Osteoblast (primary cell): ENCODE data around the gene CYP4V2. TPM values are rescaled to one million over a fixed set of nuclear protein-coding genes. Genes with fewer than 3 reads are reported as not detected.

Source experiments
- DNase-seq: peaks from one replicate; pipeline ENCODE4 v3.0.0; 2011; ENCODE audit warnings: low spot score, mixed read lengths; ENCODE audit not compliant: insufficient read length; ENCODE audit errors: missing footprints
- H2AFZ ChIP-seq: 2 replicates; pipeline ENCODE4 v1.6.0; 2011; ENCODE audit warnings: mild to moderate bottlenecking, low read length
- H3K27ac ChIP-seq: 2 replicates; pipeline ENCODE4 v1.5.1; 2011; ENCODE audit warnings: mild to moderate bottlenecking, low read depth, low read length, moderate library complexity
- H3K27me3 ChIP-seq: 2 replicates; pipeline ENCODE4 v1.6.0; 2012; ENCODE audit warnings: mild to moderate bottlenecking, control low read depth, inconsistent platforms, low read length, moderate library complexity; ENCODE audit not compliant: insufficient read depth
- H3K36me3 ChIP-seq: 2 replicates; pipeline ENCODE4 v1.5.1; 2011; ENCODE audit warnings: mild to moderate bottlenecking, low read length, control low read depth, moderate library complexity; ENCODE audit not compliant: insufficient read depth
- H3K4me1 ChIP-seq: 2 replicates; pipeline ENCODE4 v1.5.1; 2011; ENCODE audit warnings: mild to moderate bottlenecking, low read length, control low read depth, moderate library complexity; ENCODE audit not compliant: insufficient read depth
- H3K4me2 ChIP-seq: 2 replicates; pipeline ENCODE4 v1.6.0; 2011; ENCODE audit warnings: mild to moderate bottlenecking, low read length; ENCODE audit not compliant: insufficient read depth
- H3K4me3 ChIP-seq: fragments of 200-600 bp; sonication (generic); 3 replicates; pipeline ENCODE4 v1.5.1; 2012; ENCODE audit warnings: mild to moderate bottlenecking, low read length, inconsistent platforms; ENCODE audit not compliant: insufficient read depth
- H3K79me2 ChIP-seq: 2 replicates; pipeline ENCODE4 v1.6.0; 2012; ENCODE audit warnings: mild to moderate bottlenecking, low read length, control low read depth, inconsistent platforms; ENCODE audit not compliant: insufficient read depth
- H3K9me3 ChIP-seq: 2 replicates; pipeline ENCODE4 v1.5.1; 2011; ENCODE audit warnings: low read depth, low read length, control low read depth
- H4K20me1 ChIP-seq: 2 replicates; pipeline ENCODE4 v1.6.0; 2012; ENCODE audit warnings: mild to moderate bottlenecking, low read length, control low read depth; ENCODE audit not compliant: insufficient read depth
- CTCF ChIP-seq: IDR thresholded peaks from 2 replicates; pipeline ENCODE4 v1.5.1; 2011; ENCODE audit warnings: mild to moderate bottlenecking, low read depth, low read length, moderate library complexity; ENCODE audit errors: extremely low read depth
- total RNA-seq: library from RNA; depleted of rRNA; stranded (reverse); fragments of >200 nt; gene quantifications from 2 replicates; pipeline ENCODE4 v1.2.3, GENCODE V29; 2012

Gene CYP4V2
- total RNA-seq, 1 donor: 29.0 TPM

GRCh38 chr4:186151499-186151898, 39.9 kb upstream of the CYP4V2 start:
- Histone ChIP-seq H3K27me3 (peaks cover 7% of the 10 kb centered on the region), H4K20me1 (no peaks in the 10 kb centered on the region), H3K9me3 (no peaks in the 10 kb centered on the region), H3K79me2 (no peaks in the 10 kb centered on the region), H2AFZ (no peak overlapping the region), H3K4me3 (no peak overlapping the region), H3K27ac (no peak overlapping the region), H3K36me3 (no peaks in the 10 kb centered on the region), H3K4me1 (no peaks in the 10 kb centered on the region), H3K4me2 (no peak overlapping the region)
- no peak for TF ChIP-seq CTCF
- no peak for DNase-seq

- no peak for TF ChIP-seq CTCF
- Histone ChIP-seq H4K20me1 (no peaks in the 10 kb centered on the region), H3K36me3 (no peaks in the 10 kb centered on the region), H3K27ac (no peak overlapping the region), H3K4me3 (no peak overlapping the region), H3K4me2 (no peak overlapping the region), H2AFZ (no peak overlapping the region), H3K27me3 (no peaks in the 10 kb centered on the region), H3K79me2 (no peaks in the 10 kb centered on the region), H3K9me3 (no peaks in the 10 kb centered on the region), H3K4me1 (no peaks in the 10 kb centered on the region)
- peak; percentile 32 for DNase-seq
These were observed 33.1 kb upstream of the CYP4V2 start for GRCh38 chr4:186158021-186158813.

GRCh38 chr4:186158966-186159365, 32.4 kb upstream of the CYP4V2 start:
- Histone ChIP-seq H3K4me1 (no peaks in the 10 kb centered on the region), H3K4me3 (no peak overlapping the region), H4K20me1 (no peaks in the 10 kb centered on the region), H3K9me3 (no peaks in the 10 kb centered on the region), H2AFZ (no peak overlapping the region), H3K27me3 (no peaks in the 10 kb centered on the region), H3K79me2 (no peaks in the 10 kb centered on the region), H3K27ac (no peak overlapping the region), H3K4me2 (no peak overlapping the region), H3K36me3 (no peaks in the 10 kb centered on the region)
- no peak for TF ChIP-seq CTCF
- no peak for DNase-seq

GRCh38 chr4:186159613-186160012, 31.8 kb upstream of the CYP4V2 start:
- no peaks in the 10 kb centered on the region for H3K4me1 ChIP-seq
- H3K79me2 ChIP-seq: no peaks in the 10 kb centered on the region
- no peak overlapping the region for H2AFZ ChIP-seq
- no peaks in the 10 kb centered on the region for H3K9me3 ChIP-seq
- no peak for DNase-seq
- TF ChIP-seq CTCF: no peak
- H3K36me3 ChIP-seq: no peaks in the 10 kb centered on the region
- H3K27me3 ChIP-seq: no peaks in the 10 kb centered on the region
- H4K20me1 ChIP-seq: no peaks in the 10 kb centered on the region
- H3K4me3 ChIP-seq: no peak overlapping the region
- no peak overlapping the region for H3K27ac ChIP-seq
- no peak overlapping the region for H3K4me2 ChIP-seq
